HCT116 (cell line): ENCODE results near the gene LIN52. TPM values are rescaled to one million over a fixed set of nuclear protein-coding genes. Genes with fewer than 3 reads are reported as not detected.

Source experiments
- ATAC-seq: fragments of 200-7000 bp; cut with Tn5 transposase; 2 replicates; pipeline ENCODE4 v1.9.1; 2020; ENCODE audit warnings: mild to moderate bottlenecking, moderate library complexity
- BruUV-seq: library from RNA; stranded (reverse); fragments of 400-500 nt; replicated peaks from 2 replicates; lab custom pipeline; 2021; lab: Mats Ljungman, UMichigan
- CTCF ChIA-PET: fragments of 300-600 bp; sonication (Branson Sonifier 250); formaldehyde crosslinking; loops from one replicate; lab custom pipeline; 2021; ENCODE audit warnings: antibody characterized with exemption; lab: Charles Lee
- POLR2A ChIA-PET: fragments of 300-600, 350-600 bp; sonication (Branson Sonifier 250); formaldehyde crosslinking; loops from one replicate; lab custom pipeline; 2021; ENCODE audit warnings: antibody characterized with exemption; lab: Charles Lee
- RAD21 ChIA-PET, 2 experiments: fragments of 300-600 bp; sonication (Branson Sonifier 250); formaldehyde crosslinking; loops; one replicate each; lab custom pipeline; 2023; ENCODE audit warnings: low total read pairs in 2 of 2; ENCODE audit not compliant: uncharacterized antibody in 2 of 2, unreplicated experiment in 2 of 2, low non-redundant PET in 1 of 2; lab: Charles Lee
- DNase-seq: peaks from one replicate; pipeline ENCODE4 v3.0.0-alpha.2; 2010; ENCODE audit warnings: low read depth, low spot score
- H2AFZ ChIP-seq: fragments of 200-600 bp; shearing (Covaris generic), sonication (generic); 2 replicates; pipeline ENCODE4 v1.6.1; 2017; ENCODE audit warnings: low read depth, mixed run types, mixed read lengths, antibody characterized with exemption, low read length; ENCODE audit not compliant: poor library complexity, severe bottlenecking
- H3K27ac ChIP-seq: 2 replicates; pipeline ENCODE4 v1.5.1; 2012; ENCODE audit warnings: low read depth, low read length
- H3K27me3 ChIP-seq: fragments of 200-600 bp; sonication (generic); 2 replicates; pipeline ENCODE4 v1.6.1; 2016; ENCODE audit warnings: mixed run types, low read length, mixed read lengths; ENCODE audit not compliant: insufficient read depth
- H3K36me3 ChIP-seq, 2 experiments: fragments of 200-500 bp in 1 of 2; fragments of 200-600 bp in 1 of 2; sonication (Bioruptor generic) in 1 of 2; sonication (generic) in 1 of 2; 2 replicates each; pipeline versions ENCODE4 v1.5.1 to v1.6.1; 2014 to 2016; ENCODE audit warnings: low read length in 2 of 2, inconsistent platforms in 1 of 2, mixed read lengths in 1 of 2, mixed run types in 1 of 2; ENCODE audit not compliant: insufficient read depth in 2 of 2, control insufficient read depth in 1 of 2
- H3K4me1 ChIP-seq, 2 experiments: fragments of 200-600 bp in 1 of 2; sonication (generic) in 1 of 2; 2 replicates each; pipeline versions ENCODE4 v1.5.1 to v1.6.1; 2012 to 2017; ENCODE audit warnings: low read length in 2 of 2, inconsistent platforms in 1 of 2, mild to moderate bottlenecking in 1 of 2, mixed read lengths in 1 of 2, mixed run types in 1 of 2, moderate library complexity in 1 of 2; ENCODE audit not compliant: insufficient read depth in 2 of 2, control insufficient read depth in 1 of 2
- H3K4me2 ChIP-seq: fragments of 200-600 bp; sonication (generic); 2 replicates; pipeline ENCODE4 v1.6.1; 2017; ENCODE audit warnings: mixed run types, low read length, mixed read lengths
- H3K4me3 ChIP-seq, 2 experiments: fragments of 200-600 bp in 1 of 2; sonication (generic) in 1 of 2; replicated peaks in 1 of 2; 2 replicates each; pipeline ENCODE4 v1.5.1; 2011 to 2016; ENCODE audit warnings: low read length in 2 of 2, control low read depth in 1 of 2, low read depth in 1 of 2, mild to moderate bottlenecking in 1 of 2, mixed read lengths in 1 of 2, mixed run types in 1 of 2
- H3K79me2 ChIP-seq: fragments of 200-600 bp; sonication (generic); 2 replicates; pipeline ENCODE4 v1.6.1; 2017; ENCODE audit warnings: mild to moderate bottlenecking, mixed run types, low read length, moderate library complexity, mixed read lengths; ENCODE audit not compliant: insufficient read depth
- H3K9ac ChIP-seq: fragments of 200-600 bp; sonication (generic); 2 replicates; pipeline ENCODE4 v1.6.1; 2016; ENCODE audit warnings: low read length, mixed read lengths
- H3K9me2 ChIP-seq: fragments of 200-600 bp; sonication (generic), shearing (Covaris generic); 2 replicates; pipeline ENCODE4 v1.6.1; 2017; ENCODE audit warnings: mixed run types, mild to moderate bottlenecking, moderate library complexity; ENCODE audit not compliant: insufficient read depth
- H3K9me3 ChIP-seq, 2 experiments: fragments of 200-500 bp in 1 of 2; fragments of 200-600 bp in 1 of 2; sonication (Bioruptor generic) in 1 of 2; sonication (generic) in 1 of 2; 2 replicates each; pipeline ENCODE4 v1.6.1; 2014 to 2017; ENCODE audit warnings: low read length in 2 of 2, mixed read lengths in 2 of 2, inconsistent platforms in 1 of 2, low read depth in 1 of 2, mild to moderate bottlenecking in 1 of 2, mixed run types in 1 of 2, moderate library complexity in 1 of 2; ENCODE audit not compliant: control insufficient read depth in 1 of 2, insufficient read depth in 1 of 2
- H4K20me1 ChIP-seq: fragments of 200-600 bp; sonication (generic), shearing (Covaris generic); 2 replicates; pipeline ENCODE4 v1.6.1; 2017; ENCODE audit warnings: mixed run types, mild to moderate bottlenecking, moderate library complexity; ENCODE audit not compliant: insufficient read depth
- CBX3 ChIP-seq: IDR thresholded peaks from 2 replicates; pipeline ENCODE4 v1.6.1; 2012; ENCODE audit warnings: low read depth
- ELF1 ChIP-seq: IDR thresholded peaks from 2 replicates; pipeline ENCODE4 v1.6.1; 2012; ENCODE audit warnings: low read depth, borderline replicate concordance
- EZH2phosphoT487 ChIP-seq: fragments of 200-600 bp; IDR thresholded peaks from 2 replicates; pipeline ENCODE4 v1.6.1; 2018; ENCODE audit warnings: antibody characterized with exemption, borderline replicate concordance
- FOSL1 ChIP-seq: IDR thresholded peaks from 2 replicates; pipeline ENCODE4 v1.6.1; 2012; ENCODE audit warnings: low read depth
- JUND ChIP-seq: IDR thresholded peaks from 2 replicates; pipeline ENCODE4 v1.6.1; 2012
- POLR2AphosphoS5 ChIP-seq: IDR thresholded peaks from 2 replicates; pipeline ENCODE4 v1.6.1; 2011; ENCODE audit warnings: mild to moderate bottlenecking, low read depth, low read length, moderate library complexity
- REST ChIP-seq: IDR thresholded peaks from 2 replicates; pipeline ENCODE4 v1.6.1; 2012; ENCODE audit warnings: low read depth
- SP1 ChIP-seq: IDR thresholded peaks from 2 replicates; pipeline ENCODE4 v1.6.1; 2012; ENCODE audit warnings: low read depth
- YY1 ChIP-seq: IDR thresholded peaks from 2 replicates; pipeline ENCODE4 v1.6.1; 2011; ENCODE audit warnings: low read length, low read depth, moderate library complexity, mild to moderate bottlenecking; ENCODE audit not compliant: insufficient replicate concordance; ENCODE audit errors: extremely low read depth
- ZFX ChIP-seq: fragments of 450-650 bp; IDR thresholded peaks from 2 replicates; pipeline ENCODE4 v1.6.1; 2017
- ZNF274 ChIP-seq: fragments of 200-500 bp; sonication (Bioruptor generic); IDR thresholded peaks from 2 replicates; pipeline ENCODE4 v1.6.1; 2014; ENCODE audit warnings: mild to moderate bottlenecking, low read depth, low read length, inconsistent platforms
- intact Hi-C: fragments of 100-400 bp; cut with micrococcal nuclease; formaldehyde crosslinking; loops from 2 replicates; pipeline ENCODE4 v1.10.0; 2022
- total RNA-seq: library from RNA; stranded (reverse); gene quantifications from one replicate; pipeline ENCODE4 v1.2.1, GENCODE V29; 2021; ENCODE audit not compliant: unreplicated experiment
- TF ChIP-seq, protein P1 (sequence below): IDR thresholded peaks from 2 replicates; pipeline ENCODE4 v1.6.1; 2012
- TF ChIP-seq, protein P2 (sequence below): IDR thresholded peaks from 2 replicates; pipeline ENCODE4 v1.6.1; 2011; ENCODE audit warnings: mild to moderate bottlenecking, low read length, moderate library complexity; ENCODE audit not compliant: insufficient replicate concordance; ENCODE audit errors: extremely low read depth
- TF ChIP-seq, protein P3 (sequence below), 3 experiments: fragments of 200-600 bp in 1 of 3; sonication (generic) in 1 of 3; IDR thresholded peaks in 2 of 3; conservative IDR thresholded peaks in 1 of 3; 2 replicates each; pipeline ENCODE4 v1.5.1; 2012 to 2017; ENCODE audit warnings: low read depth in 2 of 3, low read length in 2 of 3, antibody characterized with exemption in 1 of 3, borderline replicate concordance in 1 of 3, control low read depth in 1 of 3, mild to moderate bottlenecking in 1 of 3, mixed read lengths in 1 of 3, mixed run types in 1 of 3, moderate library complexity in 1 of 3; ENCODE audit not compliant: insufficient read depth in 1 of 3

The LIN52 gene
- total RNA-seq, 1 experiment from 2014 or later, result 9.6 TPM

GRCh38 chr14:74127634-74128033, 42.9 kb downstream of the LIN52 start:
- ChIA-PET CTCF (interaction anchor here (0.6 kb wide), 1 partner anchor 163 kb away, joined by 4 read pairs; no protein-coding TSS in a partner anchor), POLR2A (no interaction called here), RAD21 (no interaction called here)
- no TSS peak for BruUV-seq
- ATAC-seq (no peak), DNase-seq (no peak)
- no peak overlapping the region for H2AFZ ChIP-seq
- no peaks in the 10 kb centered on the region for H3K36me3 ChIP-seq
- intact Hi-C loops, result no loop called here
- no peak overlapping the region for H3K27ac ChIP-seq
- H3K9me2 ChIP-seq, result no peaks in the 10 kb centered on the region
- H3K27me3 ChIP-seq, result no peaks in the 10 kb centered on the region
- H3K4me3 ChIP-seq, result no peak overlapping the region
- H3K4me2 ChIP-seq, result no peak overlapping the region
- TF ChIP-seq, protein P1, sequence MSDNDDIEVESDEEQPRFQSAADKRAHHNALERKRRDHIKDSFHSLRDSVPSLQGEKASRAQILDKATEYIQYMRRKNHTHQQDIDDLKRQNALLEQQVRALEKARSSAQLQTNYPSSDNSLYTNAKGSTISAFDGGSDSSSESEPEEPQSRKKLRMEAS, result no peak
- TF ChIP-seq SP1 (no peak), ZNF274 (no peak), ZFX (no peak), YY1 (no peak), ELF1 (no peak), JUND (no peak), CBX3 (no peak), POLR2AphosphoS5 (no peak), EZH2phosphoT487 (no peak), REST (no peak), FOSL1 (no peak)
- TF ChIP-seq, protein P2, sequence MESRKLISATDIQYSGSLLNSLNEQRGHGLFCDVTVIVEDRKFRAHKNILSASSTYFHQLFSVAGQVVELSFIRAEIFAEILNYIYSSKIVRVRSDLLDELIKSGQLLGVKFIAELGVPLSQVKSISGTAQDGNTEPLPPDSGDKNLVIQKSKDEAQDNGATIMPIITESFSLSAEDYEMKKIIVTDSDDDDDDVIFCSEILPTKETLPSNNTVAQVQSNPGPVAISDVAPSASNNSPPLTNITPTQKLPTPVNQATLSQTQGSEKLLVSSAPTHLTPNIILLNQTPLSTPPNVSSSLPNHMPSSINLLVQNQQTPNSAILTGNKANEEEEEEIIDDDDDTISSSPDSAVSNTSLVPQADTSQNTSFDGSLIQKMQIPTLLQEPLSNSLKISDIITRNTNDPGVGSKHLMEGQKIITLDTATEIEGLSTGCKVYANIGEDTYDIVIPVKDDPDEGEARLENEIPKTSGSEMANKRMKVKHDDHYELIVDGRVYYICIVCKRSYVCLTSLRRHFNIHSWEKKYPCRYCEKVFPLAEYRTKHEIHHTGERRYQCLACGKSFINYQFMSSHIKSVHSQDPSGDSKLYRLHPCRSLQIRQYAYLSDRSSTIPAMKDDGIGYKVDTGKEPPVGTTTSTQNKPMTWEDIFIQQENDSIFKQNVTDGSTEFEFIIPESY, result no peak
- TF ChIP-seq, protein P3, sequence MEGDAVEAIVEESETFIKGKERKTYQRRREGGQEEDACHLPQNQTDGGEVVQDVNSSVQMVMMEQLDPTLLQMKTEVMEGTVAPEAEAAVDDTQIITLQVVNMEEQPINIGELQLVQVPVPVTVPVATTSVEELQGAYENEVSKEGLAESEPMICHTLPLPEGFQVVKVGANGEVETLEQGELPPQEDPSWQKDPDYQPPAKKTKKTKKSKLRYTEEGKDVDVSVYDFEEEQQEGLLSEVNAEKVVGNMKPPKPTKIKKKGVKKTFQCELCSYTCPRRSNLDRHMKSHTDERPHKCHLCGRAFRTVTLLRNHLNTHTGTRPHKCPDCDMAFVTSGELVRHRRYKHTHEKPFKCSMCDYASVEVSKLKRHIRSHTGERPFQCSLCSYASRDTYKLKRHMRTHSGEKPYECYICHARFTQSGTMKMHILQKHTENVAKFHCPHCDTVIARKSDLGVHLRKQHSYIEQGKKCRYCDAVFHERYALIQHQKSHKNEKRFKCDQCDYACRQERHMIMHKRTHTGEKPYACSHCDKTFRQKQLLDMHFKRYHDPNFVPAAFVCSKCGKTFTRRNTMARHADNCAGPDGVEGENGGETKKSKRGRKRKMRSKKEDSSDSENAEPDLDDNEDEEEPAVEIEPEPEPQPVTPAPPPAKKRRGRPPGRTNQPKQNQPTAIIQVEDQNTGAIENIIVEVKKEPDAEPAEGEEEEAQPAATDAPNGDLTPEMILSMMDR (IDR thresholded peaks at IDR 0.05 in 2 of 3, conservative IDR thresholded peaks at IDR 0.05 in 1 of 3; ENCODE audit: borderline replicate concordance in 1 of 3, insufficient read depth in 1 of 3, low read depth in 2 of 3, low read length in 2 of 3), result no peak
- H3K9me3 ChIP-seq, result no peaks in the 10 kb centered on the region
- H3K4me1 ChIP-seq, result no peaks in the 10 kb centered on the region
- no peaks in the 10 kb centered on the region for H4K20me1 ChIP-seq
- no peaks in the 10 kb centered on the region for H3K79me2 ChIP-seq
- no peak overlapping the region for H3K9ac ChIP-seq
